Bone marrow (tissue), 2 donors: ENCODE results near the gene KCND3.

Experiments
- DNase-seq, 2 donors: peaks; one replicate each; lab custom pipeline; 2025; lab: John Stamatoyannopoulos, UW

Gene KCND3

DNA sequence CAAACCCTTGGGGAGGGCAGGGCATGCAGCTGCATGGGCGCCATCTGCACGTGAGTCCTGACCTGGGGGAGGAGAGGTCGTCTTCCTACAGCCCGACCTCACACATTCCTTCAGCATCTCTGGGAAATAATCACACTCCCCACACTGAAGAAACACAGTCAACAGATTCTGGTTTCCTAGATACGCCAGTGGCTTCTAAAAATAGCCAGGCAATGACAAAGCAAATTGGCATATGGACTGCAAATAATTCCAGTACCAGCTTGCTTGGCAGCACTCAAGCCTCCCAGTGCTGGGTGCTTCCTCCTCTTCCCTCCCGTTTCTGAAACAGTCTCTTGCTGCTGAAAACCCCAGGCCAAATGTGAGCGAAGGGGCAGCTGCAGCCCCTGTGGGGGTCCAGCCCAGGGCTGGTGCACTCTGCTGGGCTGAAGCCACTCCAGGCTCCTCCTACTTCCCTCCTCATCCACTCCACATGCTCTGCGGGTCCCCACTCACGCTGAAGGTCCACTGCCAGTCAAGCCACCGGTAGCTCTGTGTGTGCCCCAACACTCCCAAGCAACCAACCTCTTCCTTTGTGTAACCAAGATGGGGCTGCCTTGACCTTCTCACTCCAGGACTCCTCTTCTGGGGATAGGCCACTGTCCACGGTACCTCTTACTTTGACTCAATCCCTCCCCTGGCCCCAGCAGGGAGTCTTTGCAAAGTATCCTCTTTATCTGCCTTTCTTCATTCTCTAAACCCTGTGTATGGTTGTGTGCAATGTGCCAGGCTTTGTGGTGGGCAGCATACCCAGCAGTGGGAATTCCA is 69.0 kb downstream of the KCND3 start:
- DNase-seq = no peak

DNA sequence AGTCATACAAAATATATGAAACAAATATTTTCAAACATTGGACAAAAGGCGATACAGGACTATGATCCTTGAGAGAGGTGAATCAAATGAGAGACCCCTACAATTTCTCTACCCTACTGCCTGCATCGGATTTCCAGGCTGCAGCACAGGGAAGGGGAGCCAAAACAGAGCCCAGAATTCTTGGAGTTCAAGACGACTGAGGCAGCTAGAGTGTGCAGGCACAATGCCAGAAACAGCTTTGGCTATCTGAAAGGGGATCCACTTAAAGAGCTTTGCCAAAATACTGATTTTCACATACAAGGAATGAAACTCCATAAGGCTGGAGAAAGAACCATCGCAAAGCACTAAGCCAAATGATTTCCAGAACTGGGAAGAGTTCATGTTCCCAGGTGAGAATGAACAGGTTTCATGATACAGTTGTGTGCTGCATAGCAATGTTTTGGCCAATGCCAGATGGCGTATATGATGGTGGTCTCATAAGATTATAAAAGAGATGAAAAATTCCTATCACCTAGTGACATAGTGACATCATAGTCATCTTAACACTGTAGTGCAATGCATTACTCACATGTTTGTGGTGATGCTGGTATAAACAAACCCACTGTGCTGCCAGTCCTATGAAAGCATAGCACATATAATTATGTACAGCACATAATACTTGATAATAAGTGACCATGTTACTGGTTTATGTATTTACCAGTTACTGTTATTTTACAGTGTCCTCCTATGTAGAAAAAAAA is 77.5 kb downstream of the KCND3 start:
- DNase-seq = no peak

GRCh38 chr1:111911061-111911460 is 78.4 kb downstream of the KCND3 start:
- no peak for DNase-seq

- no peak for DNase-seq
Measured at GRCh38 chr1:111909030-111909429, 80.4 kb downstream of the KCND3 start.

DNA sequence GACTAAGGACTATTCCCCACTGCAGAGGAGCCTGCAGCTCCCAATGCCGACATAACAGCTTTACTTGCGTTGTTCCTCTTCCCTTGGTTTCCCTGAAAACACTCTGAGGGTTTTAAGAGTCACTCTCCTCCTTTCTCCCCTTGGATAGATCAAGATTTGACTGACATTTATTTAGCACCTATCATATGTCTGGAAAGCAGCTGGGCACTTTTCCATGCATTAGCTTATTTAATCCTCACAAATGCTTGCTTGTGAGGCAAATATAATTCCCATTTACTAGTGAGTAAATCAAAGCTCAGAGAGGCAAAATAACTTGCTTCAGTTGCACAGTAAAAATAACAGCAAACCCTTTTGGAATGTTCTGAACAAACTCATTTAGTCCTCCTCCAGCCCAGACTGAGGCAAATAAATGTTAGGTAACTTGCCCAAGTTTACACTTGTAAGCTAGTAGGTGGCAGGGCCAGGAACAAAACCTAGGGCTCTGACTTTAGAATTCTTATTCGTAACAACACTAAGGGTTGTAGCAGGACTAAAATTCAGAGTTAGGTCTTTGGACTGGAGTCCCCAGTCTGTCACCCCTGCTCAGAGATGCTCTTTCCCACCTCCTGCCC is 81.4 kb downstream of the KCND3 start:
- no peak for DNase-seq

GRCh38 chr1:111907321-111907720 is 82.1 kb downstream of the KCND3 start:
- DNase-seq = no peak

DNA sequence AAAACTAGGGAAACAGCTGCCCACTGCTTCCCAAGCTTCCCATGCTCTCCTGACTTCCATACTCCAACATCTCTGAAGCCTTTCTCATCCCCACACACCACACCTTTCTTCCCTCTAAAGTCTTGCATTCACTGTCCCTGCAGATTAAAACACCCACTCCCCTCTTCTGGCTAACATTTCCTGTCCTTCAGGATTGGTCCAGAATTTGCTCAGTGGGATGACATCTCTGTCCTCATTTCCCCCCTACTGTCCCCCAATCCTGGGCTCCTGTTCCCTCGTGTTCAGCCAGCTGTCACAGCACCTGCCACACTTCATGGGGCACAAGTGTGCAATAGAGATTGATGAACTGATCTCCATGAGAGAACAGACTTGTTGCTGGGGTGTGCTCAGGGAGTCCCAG is 82.7 kb downstream of the KCND3 start:
- DNase-seq = no peak

DNA sequence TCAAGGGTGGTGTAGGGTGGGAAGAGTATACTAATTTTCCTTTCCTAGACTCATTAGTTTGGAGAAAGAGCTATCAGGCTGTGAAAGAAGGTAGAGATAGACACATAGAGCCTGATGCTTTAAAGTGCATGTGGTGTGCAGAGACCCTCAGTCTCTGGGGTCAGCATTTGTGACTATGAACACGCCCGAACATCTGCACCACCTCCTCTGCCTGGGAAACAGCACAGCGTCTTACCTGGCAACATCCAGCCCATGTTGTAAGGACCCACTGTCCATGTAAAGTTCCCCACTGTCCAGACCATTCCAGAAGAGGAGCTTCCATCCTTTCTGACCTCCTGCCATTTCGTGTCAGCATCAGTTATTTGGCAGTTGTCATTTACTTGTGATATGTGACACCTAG is 83.4 kb downstream of the KCND3 start:
- no peak for DNase-seq

- DNase-seq = no peak
Measured at GRCh38 chr1:111904478-111905218, 84.8 kb downstream of the KCND3 start.

GRCh38 chr1:111903871-111904449 is 85.5 kb downstream of the KCND3 start:
- no peak for DNase-seq

DNA sequence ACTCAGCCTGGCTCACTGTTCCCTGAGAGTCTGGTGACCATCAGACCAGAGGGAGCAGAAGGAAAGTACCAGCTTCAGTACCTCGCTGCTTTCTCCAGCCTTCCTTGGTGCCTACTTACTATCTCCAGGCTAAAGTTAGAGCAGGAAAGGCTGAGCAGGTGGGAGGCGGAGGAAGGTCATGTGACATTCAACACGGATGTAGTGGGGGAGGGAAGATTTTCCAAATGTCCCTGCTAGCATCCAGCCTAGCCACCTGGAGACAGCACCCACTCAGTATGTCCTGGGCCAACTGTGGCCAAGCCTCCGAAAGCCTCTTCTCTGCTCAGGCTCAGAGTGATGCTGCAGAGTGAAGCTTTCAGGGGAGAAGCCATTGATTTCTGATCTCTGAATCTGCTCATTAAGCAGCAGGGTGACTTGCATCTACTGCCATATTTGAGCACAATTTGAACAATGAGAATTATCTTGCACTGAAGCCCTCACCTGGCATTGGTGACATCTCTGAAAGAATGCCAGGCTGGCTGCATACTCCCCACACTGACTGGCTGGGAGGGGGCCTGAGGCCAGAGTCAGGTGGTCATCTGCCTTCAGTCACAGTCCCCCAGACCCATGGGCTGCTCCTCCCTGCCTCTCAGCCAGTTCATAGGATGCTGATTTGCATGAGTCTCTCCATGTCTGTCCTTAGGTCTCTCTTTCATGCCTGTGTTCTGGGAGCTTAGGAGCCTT is 86.2 kb downstream of the KCND3 start:
- DNase-seq = no peak

DNA sequence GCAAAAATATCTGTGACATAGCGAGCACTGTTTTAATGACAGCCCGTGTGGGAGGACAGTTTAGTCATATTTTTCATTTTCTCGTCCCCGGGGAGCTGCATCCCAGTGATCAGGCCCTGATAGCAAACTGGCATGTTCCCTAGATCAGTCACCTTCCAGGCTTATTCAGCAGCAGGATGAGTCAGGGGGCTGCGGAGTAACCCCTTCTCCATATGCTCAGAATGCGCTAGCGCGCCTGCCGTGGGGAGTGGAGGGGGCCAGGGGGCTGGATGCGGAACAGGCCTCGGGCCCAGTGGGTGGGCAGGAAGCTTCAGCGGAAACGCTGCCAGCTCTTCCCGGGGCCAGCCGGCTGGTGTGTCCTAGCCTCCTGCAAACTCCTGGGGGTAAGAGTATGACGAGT is 94.0 kb downstream of the KCND3 start:
- no peak for DNase-seq

GRCh38 chr1:111895017-111895416 is 94.5 kb downstream of the KCND3 start:
- DNase-seq = no peak

DNA sequence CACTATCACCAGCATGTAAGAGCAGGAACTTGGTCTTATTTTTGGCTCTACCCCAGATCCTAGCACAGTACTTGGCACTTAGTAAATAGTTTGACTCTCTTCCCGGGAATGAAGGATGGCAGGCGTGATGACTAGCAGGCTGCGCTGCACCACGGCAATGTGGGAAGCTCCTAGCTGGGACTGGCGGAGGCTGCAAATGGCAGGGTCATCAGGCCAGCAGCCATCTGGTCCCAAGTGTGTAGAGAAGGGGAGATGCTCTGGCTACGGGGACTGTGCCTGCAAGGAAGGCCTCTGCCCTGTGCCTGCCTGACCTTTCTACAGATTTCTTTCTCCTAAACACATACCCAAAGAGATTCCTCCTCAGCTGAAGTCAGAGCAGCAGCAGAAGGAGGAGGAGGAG is 95.0 kb downstream of the KCND3 start:
- DNase-seq = no peak

GRCh38 chr1:111891566-111891965 is 97.9 kb downstream of the KCND3 start:
- no peak for DNase-seq

DNA sequence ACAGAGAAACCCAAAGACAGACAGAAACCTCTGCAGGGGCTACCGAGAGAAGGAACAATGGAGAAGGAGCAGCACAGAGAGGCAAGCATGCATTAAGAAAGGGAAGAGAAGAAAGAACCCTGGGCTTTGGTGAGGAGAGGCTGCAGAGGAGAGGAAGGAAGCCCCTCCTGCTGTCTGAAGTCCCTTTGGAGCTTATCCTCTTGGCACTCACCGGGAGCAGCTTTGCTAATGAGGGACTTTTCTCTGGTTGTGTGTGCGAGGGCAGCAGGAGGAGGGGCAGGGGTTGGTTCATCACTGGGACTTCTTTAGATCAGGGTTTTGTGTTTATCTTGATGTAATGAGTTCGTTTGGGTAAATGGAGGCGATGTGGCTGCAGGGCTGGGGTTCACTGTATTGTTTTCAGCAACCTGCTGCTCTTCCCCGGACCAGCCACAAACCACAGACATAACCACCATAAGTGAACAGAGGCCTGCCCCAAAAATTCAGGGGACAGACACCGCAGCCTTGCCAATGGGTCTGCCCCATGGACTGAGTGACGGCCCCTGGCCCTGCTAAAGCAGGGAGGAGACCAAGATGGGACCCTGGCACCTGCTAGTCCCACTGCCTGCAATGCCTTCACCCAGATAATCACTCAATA is 100.6 kb downstream of the KCND3 start:
- DNase-seq = no peak

- no peak for DNase-seq
Measured at GRCh38 chr1:111887875-111888274, 101.6 kb downstream of the KCND3 start.

GRCh38 chr1:111887385-111887784 is 102.1 kb downstream of the KCND3 start:
- DNase-seq = no peak

- DNase-seq = no peak
Measured at GRCh38 chr1:111886741-111887140, 102.7 kb downstream of the KCND3 start.

DNA sequence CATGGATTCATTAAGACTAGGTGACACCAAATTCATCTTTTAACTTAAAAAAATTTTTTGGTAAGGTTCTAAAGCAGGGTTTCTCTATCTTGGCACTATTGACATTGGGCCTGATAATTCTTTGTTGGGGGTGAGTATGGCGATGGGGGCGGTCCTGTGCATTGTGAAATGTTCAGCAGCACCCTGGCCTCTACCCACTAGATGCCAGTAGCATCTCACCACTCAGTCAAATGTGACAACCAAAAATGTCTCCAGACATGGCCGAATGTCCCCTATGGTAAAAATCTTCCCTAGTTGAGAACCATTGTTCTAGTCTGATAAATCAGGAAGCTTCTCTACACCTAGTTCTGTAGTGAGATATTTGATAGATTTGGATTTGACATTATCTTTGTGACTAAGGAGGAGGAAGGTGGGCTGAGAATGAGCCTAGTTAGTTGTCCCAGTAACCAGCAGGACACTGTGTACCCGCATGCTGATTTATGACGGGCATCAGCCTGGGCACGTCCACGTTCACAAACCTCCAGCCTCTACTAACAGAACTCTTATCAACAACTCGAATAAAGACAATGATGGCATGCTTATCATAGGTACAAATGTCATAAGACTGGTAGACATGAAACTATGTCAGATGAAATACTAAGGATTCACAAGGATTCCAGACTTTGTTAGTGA is 104.6 kb downstream of the KCND3 start:
- no peak for DNase-seq
